Panc1 (cell line): ENCODE data around the gene RICTOR.

Source experiments
- POLR2AphosphoS5 ChIP-seq: IDR thresholded peaks from 2 replicates; pipeline ENCODE4 v1.6.1; 2012; ENCODE audit warnings: mild to moderate bottlenecking, low read depth, low read length, moderate library complexity
- TF ChIP-seq, protein P1 (sequence below): fragments of 450-650 bp; IDR thresholded peaks from 2 replicates; pipeline ENCODE4 v1.5.1; 2017; ENCODE audit warnings: mild to moderate bottlenecking

DNA sequence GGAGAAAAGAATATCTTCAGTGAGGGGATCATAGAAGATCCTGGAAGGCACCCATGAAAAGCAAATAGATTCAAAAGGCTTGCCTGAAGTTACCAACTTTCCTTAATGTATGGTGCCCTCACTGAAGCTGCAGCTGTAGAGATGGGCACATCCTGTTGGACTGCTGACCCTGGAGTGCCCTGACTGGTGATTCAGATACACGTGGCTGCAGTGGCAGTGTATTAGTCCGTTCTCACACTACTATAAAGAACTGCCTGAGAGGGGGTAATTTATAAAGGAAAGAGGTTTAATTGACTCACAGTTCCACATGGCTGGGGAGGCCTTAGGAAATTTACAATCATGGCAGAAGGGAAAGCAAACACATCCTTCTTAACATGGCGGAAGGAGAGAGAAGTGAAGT lies 148.1 kb downstream of the RICTOR start:
- TF ChIP-seq, protein P1, sequence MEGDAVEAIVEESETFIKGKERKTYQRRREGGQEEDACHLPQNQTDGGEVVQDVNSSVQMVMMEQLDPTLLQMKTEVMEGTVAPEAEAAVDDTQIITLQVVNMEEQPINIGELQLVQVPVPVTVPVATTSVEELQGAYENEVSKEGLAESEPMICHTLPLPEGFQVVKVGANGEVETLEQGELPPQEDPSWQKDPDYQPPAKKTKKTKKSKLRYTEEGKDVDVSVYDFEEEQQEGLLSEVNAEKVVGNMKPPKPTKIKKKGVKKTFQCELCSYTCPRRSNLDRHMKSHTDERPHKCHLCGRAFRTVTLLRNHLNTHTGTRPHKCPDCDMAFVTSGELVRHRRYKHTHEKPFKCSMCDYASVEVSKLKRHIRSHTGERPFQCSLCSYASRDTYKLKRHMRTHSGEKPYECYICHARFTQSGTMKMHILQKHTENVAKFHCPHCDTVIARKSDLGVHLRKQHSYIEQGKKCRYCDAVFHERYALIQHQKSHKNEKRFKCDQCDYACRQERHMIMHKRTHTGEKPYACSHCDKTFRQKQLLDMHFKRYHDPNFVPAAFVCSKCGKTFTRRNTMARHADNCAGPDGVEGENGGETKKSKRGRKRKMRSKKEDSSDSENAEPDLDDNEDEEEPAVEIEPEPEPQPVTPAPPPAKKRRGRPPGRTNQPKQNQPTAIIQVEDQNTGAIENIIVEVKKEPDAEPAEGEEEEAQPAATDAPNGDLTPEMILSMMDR = no peak
- TF ChIP-seq POLR2AphosphoS5 = no peak
